Measurements from ENCODE around the gene OCRL.
"Not testable (repeated sequence)": the region's sequence is repeated elsewhere in the genome, so short reads cannot be mapped to it uniquely, and the experiment has no call there.

Gene OCRL

DNA sequence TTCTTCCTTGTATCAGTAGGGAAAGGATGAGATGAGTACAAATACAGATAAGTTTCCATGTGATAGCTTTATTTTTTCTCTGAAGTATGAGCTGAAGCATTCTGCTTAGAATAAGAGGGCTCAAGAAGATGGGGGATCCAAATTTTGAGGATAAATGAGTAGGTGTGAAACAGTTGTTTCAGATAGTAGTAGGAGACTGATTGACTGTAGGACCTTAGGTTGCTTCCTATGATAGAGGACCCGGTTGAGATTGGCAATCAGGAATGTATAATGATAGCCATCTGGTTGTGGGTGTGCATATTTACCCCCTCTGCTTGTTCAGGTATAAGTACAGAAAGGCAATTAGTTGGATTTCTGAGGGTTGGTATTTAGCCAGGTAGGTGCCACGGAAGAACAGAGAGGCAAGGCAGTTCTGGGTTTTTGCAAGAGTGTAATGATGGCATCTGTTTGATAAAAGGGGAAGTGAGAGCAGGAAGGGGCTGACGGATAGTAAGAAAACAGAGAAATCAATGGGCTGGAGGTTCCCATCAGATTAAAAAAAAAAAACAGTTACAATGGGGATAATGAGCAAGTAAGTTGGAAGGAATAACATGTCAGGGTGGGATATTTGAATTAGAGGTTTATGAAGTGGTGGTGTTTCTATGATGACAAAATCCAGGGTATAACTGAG is 13.7 kb downstream of the OCRL start:
- TF ChIP-seq, protein P1, sequence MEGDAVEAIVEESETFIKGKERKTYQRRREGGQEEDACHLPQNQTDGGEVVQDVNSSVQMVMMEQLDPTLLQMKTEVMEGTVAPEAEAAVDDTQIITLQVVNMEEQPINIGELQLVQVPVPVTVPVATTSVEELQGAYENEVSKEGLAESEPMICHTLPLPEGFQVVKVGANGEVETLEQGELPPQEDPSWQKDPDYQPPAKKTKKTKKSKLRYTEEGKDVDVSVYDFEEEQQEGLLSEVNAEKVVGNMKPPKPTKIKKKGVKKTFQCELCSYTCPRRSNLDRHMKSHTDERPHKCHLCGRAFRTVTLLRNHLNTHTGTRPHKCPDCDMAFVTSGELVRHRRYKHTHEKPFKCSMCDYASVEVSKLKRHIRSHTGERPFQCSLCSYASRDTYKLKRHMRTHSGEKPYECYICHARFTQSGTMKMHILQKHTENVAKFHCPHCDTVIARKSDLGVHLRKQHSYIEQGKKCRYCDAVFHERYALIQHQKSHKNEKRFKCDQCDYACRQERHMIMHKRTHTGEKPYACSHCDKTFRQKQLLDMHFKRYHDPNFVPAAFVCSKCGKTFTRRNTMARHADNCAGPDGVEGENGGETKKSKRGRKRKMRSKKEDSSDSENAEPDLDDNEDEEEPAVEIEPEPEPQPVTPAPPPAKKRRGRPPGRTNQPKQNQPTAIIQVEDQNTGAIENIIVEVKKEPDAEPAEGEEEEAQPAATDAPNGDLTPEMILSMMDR (IDR thresholded peaks at IDR 0.05) = no peak
- intact Hi-C loops (cut with DNase I; ENCODE audit: low total_unique reads) = no loop called here
- no peaks in the 10 kb centered on the region for H3K27me3 ChIP-seq
- H3K4me3 ChIP-seq = no peak overlapping the region
- no peak for DNase-seq
- no peak overlapping the region for H3K27ac ChIP-seq
- no peaks in the 10 kb centered on the region for H3K4me1 ChIP-seq
- no peaks in the 10 kb centered on the region for H3K9me3 ChIP-seq
- peaks cover 2 to 11% (median 3%) of the 10 kb centered on the region in 3 donors for H3K36me3 ChIP-seq

DNA sequence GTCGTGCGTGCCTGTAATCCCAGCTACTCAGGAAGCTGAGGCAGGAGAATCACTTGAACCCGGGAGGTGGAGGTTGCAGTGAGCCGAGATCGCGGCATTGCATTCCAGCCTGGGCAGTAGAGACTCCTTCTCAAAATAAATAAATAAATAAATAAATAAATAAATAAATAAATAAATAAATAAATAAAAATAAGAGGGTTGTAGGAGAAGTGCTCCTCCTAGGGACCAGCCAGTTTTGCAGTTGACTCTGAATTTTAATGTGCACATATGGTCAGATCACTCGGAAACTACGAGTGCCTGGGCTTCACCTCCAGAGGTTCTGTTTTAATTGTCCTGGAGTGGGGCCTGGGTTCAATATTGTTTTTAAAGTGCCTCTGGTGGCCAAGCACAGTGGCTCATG is 14.8 kb downstream of the OCRL start:
- H3K4me1 ChIP-seq; H3K27me3 ChIP-seq; DNase-seq; H3K4me3 ChIP-seq; H3K27ac ChIP-seq; intact Hi-C loops (cut with DNase I; ENCODE audit: low total_unique reads); H3K9me3 ChIP-seq: not testable (repeated sequence)
- peaks cover 10 to 17% (median 11%) of the 10 kb centered on the region in 3 donors for H3K36me3 ChIP-seq

DNA sequence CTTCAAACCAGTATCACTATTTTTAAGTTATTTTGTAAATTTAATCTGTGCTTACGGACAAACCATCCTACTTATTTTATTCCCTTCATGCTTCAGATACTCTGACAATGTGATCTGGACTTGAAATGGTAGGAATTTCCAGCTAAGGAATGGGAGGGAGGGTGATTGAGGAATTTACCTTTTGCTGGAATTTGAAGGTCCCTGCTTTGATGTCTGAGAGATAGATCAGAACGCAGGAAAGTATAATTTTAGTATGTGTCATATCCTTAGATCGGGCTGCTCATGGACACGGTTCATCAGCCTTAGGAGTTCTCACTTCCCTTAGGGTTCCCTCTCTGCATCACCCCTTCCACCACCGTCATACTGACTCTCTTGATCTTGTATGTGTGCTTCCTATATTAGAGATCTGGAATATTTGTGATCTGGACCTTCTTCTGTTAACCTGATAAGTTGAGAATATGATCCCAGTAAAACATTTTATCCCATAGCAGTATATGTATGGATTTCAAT is 16.8 kb downstream of the OCRL start:
- Histone ChIP-seq H3K27me3 (no peaks in the 10 kb centered on the region), H3K27ac (no peak overlapping the region), H3K36me3 (peaks cover 15 to 29% (median 17%) of the 10 kb centered on the region in 3 donors), H3K4me3 (no peak overlapping the region), H3K4me1 (no peaks in the 10 kb centered on the region), H3K9me3 (no peaks in the 10 kb centered on the region)
- DNase-seq = no peak
- TF ChIP-seq, protein P1 (IDR thresholded peaks at IDR 0.05) = no peak
- intact Hi-C loops (cut with DNase I; ENCODE audit: low total_unique reads) = no loop called here

DNA sequence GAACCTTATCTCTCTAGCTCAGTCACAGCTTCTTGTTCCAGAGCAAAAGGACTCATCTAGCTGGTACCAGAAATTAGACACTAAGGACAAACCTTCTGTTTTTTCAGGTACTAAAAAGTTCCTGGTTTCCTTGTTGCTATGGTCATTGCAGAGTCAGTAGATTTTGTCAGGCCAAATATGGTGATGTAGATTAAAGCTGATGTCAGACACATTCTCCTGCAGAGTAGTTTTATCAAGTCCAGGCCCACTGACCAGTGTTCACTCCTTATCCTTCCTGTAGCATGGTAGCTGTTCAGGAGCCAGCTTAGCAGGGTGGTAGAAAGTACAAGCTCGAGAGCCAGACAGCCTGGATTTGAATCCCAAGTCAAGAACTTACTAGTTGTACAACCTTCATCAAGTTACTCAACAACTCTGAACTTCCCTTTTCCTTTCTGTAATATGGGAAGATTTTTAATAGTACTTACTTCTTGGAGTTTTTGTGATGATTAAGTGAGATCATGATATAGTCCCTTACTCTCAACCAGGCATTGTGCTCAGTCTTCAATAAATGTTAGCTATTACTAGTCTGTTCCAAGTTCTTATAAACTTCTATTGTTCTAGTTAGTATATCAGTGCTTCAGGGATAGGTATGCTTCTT is 17.9 kb downstream of the OCRL start:
- TF ChIP-seq, protein P1 (IDR thresholded peaks at IDR 0.05) = no peak
- Histone ChIP-seq H3K27ac (no peak overlapping the region), H3K4me3 (no peak overlapping the region), H3K27me3 (no peaks in the 10 kb centered on the region), H3K36me3 (peaks cover 15 to 37% (median 18%) of the 10 kb centered on the region in 3 donors), H3K4me1 (no peaks in the 10 kb centered on the region), H3K9me3 (no peaks in the 10 kb centered on the region)
- intact Hi-C loops (cut with DNase I; ENCODE audit: low total_unique reads) = no loop called here
- DNase-seq = no peak

DNA sequence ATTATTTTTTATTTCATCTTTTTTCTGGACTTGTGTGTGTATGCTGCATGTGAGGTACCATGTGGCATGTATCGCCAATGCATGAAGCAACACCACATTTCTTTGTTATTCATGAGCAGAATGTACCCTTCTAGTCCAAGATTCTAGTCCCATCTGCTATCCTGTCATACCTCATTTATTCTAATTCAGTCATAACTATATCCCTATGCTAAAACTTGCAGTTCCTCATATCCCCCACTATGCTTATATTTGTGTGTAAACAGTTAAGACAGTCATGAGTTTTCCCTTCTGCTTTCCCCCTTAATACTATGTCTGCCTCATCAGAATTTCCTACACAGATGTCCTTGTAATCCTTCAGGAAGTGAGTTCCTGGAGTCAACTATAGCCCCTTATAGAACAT is 19.7 kb downstream of the OCRL start:
- Histone ChIP-seq H3K27ac (no peak overlapping the region), H3K36me3 (peaks cover 15 to 44% (median 18%) of the 10 kb centered on the region in 3 donors), H3K4me1 (no peaks in the 10 kb centered on the region), H3K4me3 (no peak overlapping the region), H3K27me3 (no peaks in the 10 kb centered on the region), H3K9me3 (no peaks in the 10 kb centered on the region)
- DNase-seq = no peak
- intact Hi-C loops (cut with DNase I; ENCODE audit: low total_unique reads) = no loop called here
- TF ChIP-seq, protein P1 (IDR thresholded peaks at IDR 0.05) = no peak

DNA sequence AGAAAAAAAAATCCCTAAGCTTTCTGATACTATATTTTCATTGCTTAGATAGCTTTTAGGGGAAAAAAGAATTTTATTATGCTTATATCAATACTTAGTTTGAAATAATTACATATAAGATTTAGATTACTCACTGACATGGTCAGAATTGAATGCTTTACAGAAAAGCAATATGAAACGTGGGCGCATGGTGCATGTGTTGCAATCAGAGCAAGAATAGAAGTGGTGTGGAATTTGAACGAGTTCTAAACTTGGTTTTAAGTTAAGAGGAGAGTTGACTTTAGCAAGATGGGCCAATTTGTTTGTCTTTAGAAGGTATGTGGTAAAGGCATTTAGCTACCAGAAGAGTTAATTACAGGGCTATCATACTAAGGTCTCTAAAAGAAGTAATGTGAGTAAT is 21.4 kb downstream of the OCRL start:
- no peak for DNase-seq
- no peak overlapping the region for H3K27ac ChIP-seq
- no peaks in the 10 kb centered on the region for H3K4me1 ChIP-seq
- no peak overlapping the region for H3K4me3 ChIP-seq
- TF ChIP-seq, protein P1 (IDR thresholded peaks at IDR 0.05) = no peak
- H3K27me3 ChIP-seq = no peaks in the 10 kb centered on the region
- peaks cover 15 to 44% (median 18%) of the 10 kb centered on the region in 3 donors for H3K36me3 ChIP-seq
- intact Hi-C loops (cut with DNase I; ENCODE audit: low total_unique reads) = no loop called here
- no peaks in the 10 kb centered on the region for H3K9me3 ChIP-seq

DNA sequence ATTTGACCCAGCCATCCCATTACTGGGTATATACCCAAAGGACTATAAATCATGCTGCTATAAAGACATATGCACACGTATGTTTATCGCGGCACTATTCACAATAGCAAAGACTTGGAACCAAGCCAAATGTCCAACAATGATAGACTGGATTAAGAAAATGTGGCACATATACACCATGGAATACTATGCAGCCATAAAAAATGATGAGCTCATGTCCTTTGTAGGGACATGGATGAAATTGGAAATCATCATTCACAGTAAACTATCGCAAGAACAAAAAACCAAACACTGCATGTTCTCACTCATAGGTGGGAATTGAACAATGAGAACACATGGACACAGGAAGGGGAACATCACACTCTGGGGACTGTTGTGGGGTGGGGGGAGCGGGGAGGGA is 24.3 kb downstream of the OCRL start:
- H3K27ac ChIP-seq; intact Hi-C loops (cut with DNase I; ENCODE audit: low total_unique reads); H3K27me3 ChIP-seq; H3K4me1 ChIP-seq; H3K4me3 ChIP-seq; H3K9me3 ChIP-seq; DNase-seq: not testable (repeated sequence)
- H3K36me3 ChIP-seq = peaks cover 8 to 27% (median 19%) of the 10 kb centered on the region in 3 donors

Measured in tibial artery (tissue), 4 donors.